GM19025 (cell line): ENCODE measurements around the gene CNNM4.
"Not testable (repeated sequence)": the region's sequence is repeated elsewhere in the genome, so short reads cannot be mapped to it uniquely, and the experiment has no call there.

ENCODE experiments used
- ATAC-seq: cut with Tn5 transposase; IDR thresholded peaks from one replicate; pipeline ENCODE4 v1.9.1; 2021; ENCODE audit warnings: mild to moderate bottlenecking, low read depth, moderate library complexity; ENCODE audit not compliant: unreplicated experiment

The CNNM4 gene

GRCh38 chr2:96788442-96789244, 27.9 kb downstream of the CNNM4 start:
- no peak for ATAC-seq

GRCh38 chr2:96789245-96789617, 28.5 kb downstream of the CNNM4 start:
- ATAC-seq, result no peak

GRCh38 chr2:96792772-96793749, 32.4 kb downstream of the CNNM4 start:
- ATAC-seq, result no peak

- ATAC-seq, result no peak
Observed at GRCh38 chr2:96795076-96795475, 34.4 kb downstream of the CNNM4 start.

- ATAC-seq, result not testable (repeated sequence)
Observed at GRCh38 chr2:96796497-96796896, 35.8 kb downstream of the CNNM4 start.

- no peak for ATAC-seq
Observed at GRCh38 chr2:96797066-96797625, 36.4 kb downstream of the CNNM4 start.

GRCh38 chr2:96798733-96799622, 38.3 kb downstream of the CNNM4 start:
- no peak for ATAC-seq

- ATAC-seq, result no peak
Observed at GRCh38 chr2:96799623-96799935, 38.9 kb downstream of the CNNM4 start.

- peak; percentile 18 for ATAC-seq
Observed at GRCh38 chr2:96800061-96801004, 39.6 kb downstream of the CNNM4 start.

GRCh38 chr2:96801005-96801785, 40.5 kb downstream of the CNNM4 start:
- ATAC-seq, result peak; percentile 79

GRCh38 chr2:96801786-96802595, 41.3 kb downstream of the CNNM4 start:
- ATAC-seq, result no peak

- ATAC-seq, result no peak
Observed at GRCh38 chr2:96802721-96803120, 42.0 kb downstream of the CNNM4 start.

- ATAC-seq, result no peak
Observed at GRCh38 chr2:96804986-96805385, 44.3 kb downstream of the CNNM4 start.

GRCh38 chr2:96805946-96806345, 45.2 kb downstream of the CNNM4 start:
- not testable (repeated sequence) for ATAC-seq

GRCh38 chr2:96806468-96807126, 45.9 kb downstream of the CNNM4 start:
- ATAC-seq, result peak; percentile 56

GRCh38 chr2:96807127-96807471, 46.4 kb downstream of the CNNM4 start:
- no peak for ATAC-seq

GRCh38 chr2:96808176-96808837, 47.6 kb downstream of the CNNM4 start:
- no peak for ATAC-seq
